HEK293 (cell line): Measurements from ENCODE around the gene RNF151.

ENCODE experiments used
- CTCF ChIA-PET: fragments of 350-600 bp; formaldehyde crosslinking; extraction: SDS; loops from one replicate; lab custom pipeline; 2021; ENCODE audit warnings: antibody characterized with exemption; lab: Yijun Ruan, JAX
- POLR2A ChIA-PET: fragments of 300-600 bp; formaldehyde crosslinking; extraction: SDS; loops from one replicate; lab custom pipeline; 2020; ENCODE audit warnings: antibody characterized with exemption, inconsistent platforms; lab: Yijun Ruan, JAX
- H3K27ac ChIP-seq: fragments of 200-500 bp; sonication (Bioruptor generic); 2 replicates; pipeline ENCODE4 v1.5.1; 2014; ENCODE audit warnings: low read depth, low read length, control low read depth, inconsistent platforms; ENCODE audit errors: extremely low read depth
- H3K36me3 ChIP-seq, 2 experiments: fragments of 200-500 bp in 1 of 2; sonication (Bioruptor generic) in 1 of 2; 1 replicate in 1 of 2; 2 replicates in 1 of 2; pipeline ENCODE4 v1.5.1; 2014 to 2017; ENCODE audit warnings: inconsistent platforms in 2 of 2, low read length in 2 of 2; ENCODE audit not compliant: control insufficient read depth in 2 of 2, insufficient read depth in 1 of 2
- H3K4me1 ChIP-seq: fragments of 200-500 bp; sonication (Bioruptor generic); 2 replicates; pipeline ENCODE4 v1.5.1; 2014; ENCODE audit warnings: mild to moderate bottlenecking, low read length, inconsistent platforms; ENCODE audit not compliant: control insufficient read depth, insufficient read depth
- H3K4me3 ChIP-seq: 2 replicates; pipeline ENCODE4 v1.5.1; 2011; ENCODE audit warnings: low read depth, mild to moderate bottlenecking, control low read depth, low read length, moderate library complexity
- H3K9me3 ChIP-seq: fragments of 200-500 bp; sonication (Bioruptor generic); 2 replicates; pipeline ENCODE4 v1.5.1; 2014; ENCODE audit warnings: low read depth, low read length, inconsistent platforms; ENCODE audit not compliant: control insufficient read depth, insufficient read depth
- BCL11A ChIP-seq: fragments of 450-650 bp; formaldehyde crosslinking; IDR thresholded peaks from 2 replicates; pipeline ENCODE4 v1.5.1; 2016; ENCODE audit warnings: low read depth, missing biosample characterization, missing genetic modification characterization
- GFI1B ChIP-seq: fragments of 450-650 bp; formaldehyde crosslinking; IDR thresholded peaks from 2 replicates; pipeline ENCODE4 v1.5.1; 2016; ENCODE audit warnings: missing biosample characterization, missing genetic modification characterization
- GLI4 ChIP-seq: fragments of 450-650 bp; formaldehyde crosslinking; IDR thresholded peaks from 2 replicates; pipeline ENCODE4 v1.5.1; 2016; ENCODE audit warnings: missing biosample characterization, missing genetic modification characterization
- MYNN ChIP-seq: fragments of 450-650 bp; formaldehyde crosslinking; IDR thresholded peaks from 2 replicates; pipeline ENCODE4 v1.5.1; 2016; ENCODE audit warnings: missing biosample characterization, missing genetic modification characterization, borderline replicate concordance
- PBX3 ChIP-seq: sonication (generic); formaldehyde crosslinking; IDR thresholded peaks from 2 replicates; pipeline ENCODE4 v1.8.1; 2022; ENCODE audit warnings: mild to moderate bottlenecking, moderate library complexity, missing genetic modification reagents
- PRDM10 ChIP-seq: fragments of 450-650 bp; formaldehyde crosslinking; IDR thresholded peaks from 2 replicates; pipeline ENCODE4 v1.5.1; 2016; ENCODE audit warnings: missing biosample characterization, missing genetic modification characterization
- SP2 ChIP-seq: fragments of 450-650 bp; formaldehyde crosslinking; IDR thresholded peaks from 2 replicates; pipeline ENCODE4 v1.5.1; 2016; ENCODE audit warnings: missing biosample characterization, missing genetic modification characterization
- YY2 ChIP-seq: fragments of 450-650 bp; formaldehyde crosslinking; IDR thresholded peaks from 2 replicates; pipeline ENCODE4 v1.5.1; 2016; ENCODE audit warnings: missing biosample characterization, missing genetic modification characterization
- ZBTB17 ChIP-seq: fragments of 450-650 bp; formaldehyde crosslinking; IDR thresholded peaks from 2 replicates; pipeline ENCODE4 v1.5.1; 2016; ENCODE audit warnings: missing biosample characterization, missing genetic modification characterization
- ZBTB49 ChIP-seq: fragments of 450-650 bp; formaldehyde crosslinking; IDR thresholded peaks from 2 replicates; pipeline ENCODE4 v1.5.1; 2016; ENCODE audit warnings: missing biosample characterization, missing genetic modification characterization, low read depth
- ZNF2 ChIP-seq: fragments of 450-650 bp; formaldehyde crosslinking; IDR thresholded peaks from 2 replicates; pipeline ENCODE4 v1.5.1; 2016; ENCODE audit warnings: missing biosample characterization, missing genetic modification characterization
- ZNF202 ChIP-seq: fragments of 450-650 bp; formaldehyde crosslinking; IDR thresholded peaks from 2 replicates; pipeline ENCODE4 v1.5.1; 2016; ENCODE audit warnings: missing biosample characterization, missing genetic modification characterization, borderline replicate concordance
- ZNF292 ChIP-seq: fragments of 450-650 bp; formaldehyde crosslinking; IDR thresholded peaks from 2 replicates; pipeline ENCODE4 v1.5.1; 2016; ENCODE audit warnings: low read depth, missing biosample characterization, missing genetic modification characterization, borderline replicate concordance
- ZNF311 ChIP-seq: fragments of 450-650 bp; formaldehyde crosslinking; IDR thresholded peaks from 2 replicates; pipeline ENCODE4 v1.5.1; 2017; ENCODE audit warnings: missing biosample characterization, missing genetic modification characterization, borderline replicate concordance
- ZNF398 ChIP-seq: fragments of 450-650 bp; formaldehyde crosslinking; IDR thresholded peaks from 2 replicates; pipeline ENCODE4 v1.5.1; 2017; ENCODE audit warnings: missing biosample characterization, missing genetic modification characterization
- ZNF423 ChIP-seq: fragments of 450-650 bp; formaldehyde crosslinking; IDR thresholded peaks from 2 replicates; pipeline ENCODE4 v1.5.1; 2016; ENCODE audit warnings: missing biosample characterization, missing genetic modification characterization
- ZNF48 ChIP-seq: fragments of 450-650 bp; formaldehyde crosslinking; IDR thresholded peaks from 2 replicates; pipeline ENCODE4 v1.5.1; 2016; ENCODE audit warnings: missing biosample characterization, missing genetic modification characterization
- ZNF529 ChIP-seq: fragments of 450-650 bp; formaldehyde crosslinking; IDR thresholded peaks from 2 replicates; pipeline ENCODE4 v1.5.1; 2017; ENCODE audit warnings: missing genetic modification characterization, missing biosample characterization; ENCODE audit not compliant: insufficient replicate concordance
- ZNF530 ChIP-seq: fragments of 450-650 bp; formaldehyde crosslinking; IDR thresholded peaks from 2 replicates; pipeline ENCODE4 v1.5.1; 2016; ENCODE audit warnings: low read depth, missing biosample characterization, missing genetic modification characterization
- ZNF561 ChIP-seq: fragments of 450-650 bp; IDR thresholded peaks from 2 replicates; pipeline ENCODE4 v1.5.1; 2018; ENCODE audit warnings: missing biosample characterization, missing genetic modification characterization, borderline replicate concordance
- ZNF585B ChIP-seq: fragments of 450-650 bp; formaldehyde crosslinking; IDR thresholded peaks from 2 replicates; pipeline ENCODE4 v1.5.1; 2016; ENCODE audit warnings: missing biosample characterization, missing genetic modification characterization
- ZNF600 ChIP-seq: fragments of 450-650 bp; formaldehyde crosslinking; IDR thresholded peaks from 2 replicates; pipeline ENCODE4 v1.5.1; 2016; ENCODE audit warnings: missing biosample characterization, missing genetic modification characterization
- ZNF629 ChIP-seq: fragments of 450-650 bp; formaldehyde crosslinking; IDR thresholded peaks from 2 replicates; pipeline ENCODE4 v1.5.1; 2017; ENCODE audit warnings: missing biosample characterization, missing genetic modification characterization
- ZNF76 ChIP-seq: fragments of 450-650 bp; formaldehyde crosslinking; IDR thresholded peaks from 2 replicates; pipeline ENCODE4; 2016; ENCODE audit warnings: low read depth, missing biosample characterization, missing genetic modification characterization, borderline replicate concordance
- ZNF785 ChIP-seq: fragments of 450-650 bp; formaldehyde crosslinking; IDR thresholded peaks from 2 replicates; pipeline ENCODE4 v1.5.1; 2016; ENCODE audit warnings: missing biosample characterization, missing genetic modification characterization
- ZSCAN18 ChIP-seq: fragments of 450-650 bp; formaldehyde crosslinking; IDR thresholded peaks from 2 replicates; pipeline ENCODE4 v1.5.1; 2016; ENCODE audit warnings: missing biosample characterization, missing genetic modification characterization

RNF151 gene

GRCh38 chr16:2003827-2004641 lies 37.4 kb downstream of the RNF151 start:
- CTCF ChIA-PET, result interaction anchor here (0.6 to 3.3 kb wide), 35 partner anchors 9 to 1470 kb away, joined by 3 to 39 read pairs (median 4); partner anchors contain the start of genes GFER, NTHL1, PGP and TSC2
- no peaks in the 10 kb centered on the region for H3K9me3 ChIP-seq
- H3K4me1 ChIP-seq, result peaks cover 27% of the 10 kb centered on the region
- no peak overlapping the region for H3K4me3 ChIP-seq
- POLR2A ChIA-PET, result interaction anchor here (0.6 to 2.1 kb wide), 12 partner anchors 8 to 151 kb away, joined by 3 to 19 read pairs (median 4); partner anchors contain the start of genes NTHL1, RPS2, TBL3 and TRAF7
- peaks cover 0 to 75% of the 10 kb centered on the region in 2 experiments; a peak in 2 of 3 replicates for H3K36me3 ChIP-seq
- H3K27ac ChIP-seq, result peak overlapping the region; percentile 61; the same call in 1 of the 2 replicates
- TF ChIP-seq PBX3, result 0 out of 2 replicates have a peak, but pooled peaks have one; percentile 52
- no peak for TF ChIP-seq GFI1B
- TF ChIP-seq BCL11A (tag by site-specific recombination), result no peak
- no peak for TF ChIP-seq ZNF785 (tag by site-specific recombination)
- peak; percentile 69; the same call in 1 of the 2 replicates for TF ChIP-seq ZNF561 (tag by site-specific recombination)
- no peak for TF ChIP-seq ZSCAN18 (tag by site-specific recombination)
- no peak for TF ChIP-seq ZBTB49 (tag by site-specific recombination)
- TF ChIP-seq PRDM10 (tag by site-specific recombination), result peak; percentile 72
- TF ChIP-seq ZNF629 (tag by site-specific recombination), result 0 out of 2 replicates have a peak, but pooled peaks have one; percentile 39
- no peak for TF ChIP-seq ZNF48 (tag by site-specific recombination)
- TF ChIP-seq MYNN (tag by site-specific recombination), result no peak
- TF ChIP-seq ZNF529 (tag by site-specific recombination), result no peak
- no peak for TF ChIP-seq ZNF202
- peak; percentile 37; the same call in 1 of the 2 replicates for TF ChIP-seq ZNF2 (tag by site-specific recombination)
- TF ChIP-seq YY2 (tag by site-specific recombination), result peak; percentile 54
- TF ChIP-seq ZNF292, result no peak
- TF ChIP-seq ZNF585B (tag by site-specific recombination), result no peak
- TF ChIP-seq ZNF311, result no peak
- TF ChIP-seq ZNF423, result no peak
- TF ChIP-seq ZNF530 (tag by site-specific recombination), result no peak
- peak; percentile 78 for TF ChIP-seq ZBTB17 (tag by site-specific recombination)
- TF ChIP-seq ZNF398 (tag by site-specific recombination), result no peak
- peak; percentile 87 for TF ChIP-seq ZNF600 (tag by site-specific recombination)
- TF ChIP-seq GLI4 (tag by site-specific recombination), result no peak
- peak; percentile 29; the same call in 1 of the 2 replicates for TF ChIP-seq SP2 (tag by site-specific recombination)
- no peak for TF ChIP-seq ZNF76
